NCI-H128 (cell line): ENCODE results near the gene KRT72.

Experiments
- DNase-seq: peaks from one replicate; lab custom pipeline; 2025; ENCODE audit not compliant: unreplicated experiment; lab: John Stamatoyannopoulos, UW

The KRT72 gene

GRCh38 chr12:52600941-52601481 is at the start of gene KRT72:
Gene KRT72, minus strand, starts transcription at chr12:52601463. Its CDS starts 11 bp downstream, at chr12:52601452.
- no peak for DNase-seq

DNA sequence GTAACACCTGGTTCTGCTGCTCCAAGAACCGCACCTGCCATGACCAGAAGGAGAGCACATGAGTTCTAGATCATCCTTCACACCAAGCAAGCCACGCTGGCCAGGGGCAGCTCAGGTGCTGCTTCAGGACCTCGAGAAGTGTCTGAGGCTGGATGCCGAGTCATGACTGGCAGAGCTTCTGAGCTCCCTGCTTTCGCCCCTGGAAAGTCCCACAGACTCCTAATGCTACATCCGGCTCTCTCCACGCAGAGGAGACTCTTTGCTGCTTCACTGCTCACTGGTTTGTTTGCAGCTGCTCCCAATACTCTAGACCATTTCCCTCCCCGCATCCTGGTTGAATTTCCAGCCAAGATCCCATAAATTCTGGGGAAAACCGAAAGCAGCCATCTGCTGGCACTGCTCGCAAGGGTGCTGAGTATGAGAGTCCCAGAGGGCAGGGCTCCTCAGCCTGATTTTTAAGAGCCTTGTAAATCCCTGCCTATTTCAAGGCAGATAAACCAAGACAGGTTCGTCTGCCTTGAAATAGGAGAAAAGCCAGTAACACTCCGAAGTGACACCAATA is 49.3 kb upstream of the KRT72 start:
- no peak for DNase-seq

DNA sequence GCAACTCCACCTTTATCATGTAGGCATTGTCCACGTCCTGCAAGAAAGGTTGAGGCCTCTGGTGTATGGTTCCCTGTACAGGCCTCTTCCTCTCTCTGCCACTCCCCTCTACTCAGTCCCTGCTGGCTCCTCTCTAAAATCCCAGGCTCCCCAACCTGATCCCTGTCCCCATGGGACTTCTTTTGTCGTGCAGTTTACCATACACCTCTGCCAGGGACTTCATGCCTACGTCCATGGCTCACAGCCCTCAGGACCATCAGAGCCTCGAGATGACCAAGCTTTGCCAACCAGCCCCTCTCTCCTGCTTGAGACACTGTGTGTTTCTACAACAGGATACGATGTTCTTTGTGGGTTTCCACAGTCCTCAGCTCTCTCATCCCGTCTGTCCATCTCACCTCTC is 47.8 kb upstream of the KRT72 start:
- no peak for DNase-seq

- no peak for DNase-seq
These were observed 46.8 kb upstream of the KRT72 start for GRCh38 chr12:52648012-52648550.

- no peak for DNase-seq
These were observed 46.3 kb upstream of the KRT72 start for GRCh38 chr12:52647601-52648000.

- DNase-seq: no peak
These were observed 45.4 kb upstream of the KRT72 start for GRCh38 chr12:52646613-52647012.

- DNase-seq: no peak
These were observed 44.7 kb upstream of the KRT72 start for GRCh38 chr12:52645982-52646381.

GRCh38 chr12:52645120-52645761 is 44.0 kb upstream of the KRT72 start:
- DNase-seq: no peak

DNA sequence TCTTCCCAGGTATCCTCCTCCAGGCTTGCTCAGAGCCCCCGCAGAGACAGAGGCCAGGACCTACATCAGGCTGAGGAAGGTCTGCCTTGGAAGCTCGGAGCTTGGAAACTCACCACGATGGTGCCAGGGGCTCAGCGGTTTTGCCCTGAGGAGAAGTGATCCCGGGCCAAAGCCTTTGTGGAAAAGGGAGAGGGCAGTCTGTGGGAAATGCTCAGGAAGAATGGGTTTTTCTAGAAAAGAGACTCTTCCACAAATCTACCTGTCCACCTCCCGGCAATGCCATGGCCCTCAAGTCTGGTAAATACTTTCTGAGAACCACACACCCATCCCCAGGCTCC is 42.8 kb upstream of the KRT72 start:
- no peak for DNase-seq

DNA sequence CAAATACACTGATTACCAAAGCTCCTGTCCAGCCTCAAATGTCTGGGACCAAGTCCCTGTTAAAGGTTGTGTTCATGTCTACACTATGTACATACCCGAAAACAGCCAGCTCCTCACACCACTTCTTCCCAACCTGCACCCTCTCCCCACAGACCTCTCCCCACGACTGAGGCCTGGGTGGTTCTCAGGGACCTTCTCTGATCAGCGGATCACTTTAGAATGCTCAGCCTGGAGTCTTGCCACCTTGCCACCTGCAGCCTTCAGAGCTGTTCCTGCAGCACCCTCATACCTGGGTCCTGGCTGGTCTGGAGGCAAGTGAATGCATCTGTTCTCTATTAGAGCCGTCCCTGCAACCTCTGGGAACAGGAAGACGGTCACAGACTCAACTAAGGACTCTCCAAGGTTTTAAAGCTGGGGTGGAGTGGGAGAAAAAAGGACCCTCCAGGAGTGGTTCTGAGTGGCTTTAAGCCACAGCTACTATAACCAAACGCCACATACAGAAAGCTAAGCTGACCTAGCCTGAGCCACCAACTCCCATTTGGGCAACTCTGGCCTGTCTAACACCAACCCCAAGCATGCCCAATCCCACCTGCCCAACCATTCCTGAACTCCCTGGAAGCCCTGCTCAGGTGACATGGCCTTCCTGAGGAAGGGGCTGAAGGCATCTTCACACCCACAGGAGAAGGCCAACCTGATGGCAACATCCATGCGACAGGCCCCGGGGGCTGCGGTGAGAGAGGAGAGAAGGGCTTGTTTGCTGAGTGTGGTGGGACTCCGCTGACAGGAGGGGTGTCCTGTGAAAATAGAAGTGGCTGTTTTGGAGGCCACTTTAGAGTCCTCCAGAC is 42.2 kb upstream of the KRT72 start:
- no peak for DNase-seq

DNA sequence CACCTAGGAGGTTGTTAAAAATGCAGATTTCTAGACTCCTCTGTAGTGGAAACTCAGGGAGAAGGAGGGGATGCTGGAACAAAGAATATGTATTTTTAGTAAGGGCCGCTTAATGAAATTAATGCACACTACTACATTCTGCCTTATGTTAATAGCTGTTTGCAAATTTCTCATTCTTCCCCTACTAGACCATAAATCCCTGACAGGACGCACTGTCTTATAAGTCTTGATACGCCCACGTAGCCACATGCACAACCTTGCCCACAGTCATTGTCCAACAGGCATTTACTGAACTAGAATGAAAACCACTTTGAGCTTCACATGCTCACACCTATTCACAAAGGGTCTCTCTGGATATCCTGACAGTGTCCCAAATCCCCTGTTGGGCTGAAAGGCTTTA is 40.2 kb upstream of the KRT72 start:
- DNase-seq: no peak

GRCh38 chr12:52637299-52637698 is 36.0 kb upstream of the KRT72 start:
- DNase-seq: no peak

- DNase-seq: no peak
These were observed 35.5 kb upstream of the KRT72 start for GRCh38 chr12:52636592-52637258.

GRCh38 chr12:52636189-52636588 is 34.9 kb upstream of the KRT72 start:
- no peak for DNase-seq

DNA sequence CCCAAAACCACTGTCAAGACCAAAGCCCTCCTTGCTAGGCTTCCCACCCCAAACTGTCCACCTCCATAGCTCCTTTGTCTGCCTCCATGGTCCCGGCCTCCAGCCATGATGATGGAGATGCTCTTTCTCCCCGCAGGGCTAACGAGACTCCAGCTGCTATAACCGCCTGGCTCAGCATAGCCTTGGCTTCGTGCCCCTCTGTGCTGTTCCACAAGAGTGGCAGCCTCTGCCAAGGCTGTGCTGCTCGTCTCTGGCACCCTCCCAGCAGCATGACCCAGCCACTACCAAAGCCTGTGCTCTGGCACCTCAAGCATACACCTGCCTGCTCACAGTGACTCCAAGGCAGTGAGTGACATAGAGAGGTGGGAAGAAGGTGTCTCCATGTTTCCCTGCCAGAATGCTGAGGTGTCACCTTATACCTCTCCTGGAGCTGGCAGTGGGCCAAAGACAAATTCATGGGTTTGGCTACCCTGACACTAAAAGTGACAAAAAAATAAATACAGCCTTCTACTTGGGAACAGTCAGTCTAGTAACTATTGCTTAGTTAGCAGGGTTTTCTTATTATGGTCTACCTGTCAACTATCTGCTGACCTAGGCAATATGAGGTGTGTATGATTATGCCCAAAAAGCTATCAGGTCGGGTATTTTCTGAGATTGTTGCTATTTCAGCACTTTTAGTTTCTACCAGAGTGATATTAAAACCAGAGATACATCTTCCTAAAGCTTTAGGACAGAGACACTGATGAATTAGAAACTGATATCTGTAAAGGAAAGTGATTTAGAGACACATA is 33.2 kb upstream of the KRT72 start:
- no peak for DNase-seq

DNA sequence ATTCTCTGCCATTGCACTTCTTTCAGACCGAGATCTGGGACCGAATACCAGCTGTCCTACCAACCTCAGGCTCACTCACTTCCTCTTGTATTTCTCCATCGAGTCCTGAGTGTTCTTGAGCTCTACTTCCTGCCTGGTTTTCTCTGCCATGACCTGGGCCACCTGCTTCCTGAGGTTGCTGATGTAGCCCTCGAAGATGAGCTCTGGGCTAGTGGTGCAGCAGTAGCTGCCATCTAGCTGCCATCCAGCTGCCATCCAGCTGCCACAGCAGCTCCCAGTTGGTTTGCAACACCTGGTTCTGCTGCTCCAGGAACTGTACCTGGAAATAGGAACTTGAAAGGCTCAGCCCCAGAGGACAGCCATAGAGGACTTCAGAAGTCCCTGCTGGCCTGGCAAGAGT is 32.1 kb upstream of the KRT72 start:
- no peak for DNase-seq

DNA sequence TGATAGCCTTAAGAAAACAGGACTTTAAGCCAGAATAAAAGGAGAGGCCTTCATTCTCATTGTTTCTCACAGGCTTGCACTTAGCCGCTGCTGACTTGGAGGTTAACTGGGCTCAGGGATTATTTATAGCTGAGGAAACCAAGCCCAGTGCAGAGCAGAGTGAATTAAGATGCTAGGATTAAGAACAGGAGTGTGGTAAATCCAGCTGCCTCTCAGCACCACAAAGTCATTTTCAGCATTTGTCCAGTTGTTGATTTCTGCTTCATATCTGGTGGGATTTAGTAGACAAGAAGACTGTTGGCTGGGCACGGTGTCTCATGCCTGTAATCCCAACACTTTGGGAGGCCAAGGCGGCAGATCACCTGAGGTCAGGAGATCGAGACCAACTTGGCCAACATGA is 31.4 kb upstream of the KRT72 start:
- no peak for DNase-seq

GRCh38 chr12:52631676-52632459 is 30.6 kb upstream of the KRT72 start:
- no peak for DNase-seq

DNA sequence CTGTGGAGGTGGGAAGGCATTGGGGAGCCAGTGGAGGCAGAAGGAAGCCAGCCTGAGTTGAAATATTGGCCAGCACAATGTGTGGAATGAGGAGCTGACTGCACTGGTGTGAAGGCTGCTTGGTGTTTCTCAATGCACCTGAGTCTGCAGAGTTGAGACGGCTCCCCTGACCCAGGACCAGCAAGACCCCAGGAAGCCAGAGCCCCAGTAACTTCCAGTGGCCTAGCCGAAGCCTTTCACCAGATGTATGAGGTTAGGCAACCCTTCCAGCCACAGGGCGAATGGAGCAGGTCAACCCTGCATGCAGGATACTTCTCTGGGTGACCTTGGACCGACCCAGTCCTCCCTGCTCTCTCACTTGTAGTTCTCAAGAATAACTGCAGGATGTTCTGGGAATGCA is 30.0 kb upstream of the KRT72 start:
- no peak for DNase-seq
